Neural progenitor cell (in vitro differentiated cells): ENCODE data around the gene SMARCC2. TPM values are rescaled to one million over a fixed set of nuclear protein-coding genes. Genes with fewer than 3 reads are reported as not detected.

Experiments used
- DNase-seq: peaks from one replicate; pipeline ENCODE4 v3.0.0-alpha.2; 2016; ENCODE audit warnings: low spot score
- H2AFZ ChIP-seq: fragments of 200-600 bp; sonication (generic); replicated peaks from 2 replicates; pipeline ENCODE4 v1.6.1; 2016; ENCODE audit warnings: antibody characterized with exemption
- H3F3A ChIP-seq: fragments of 200-600 bp; sonication (generic); 2 replicates; pipeline ENCODE4 v1.6.1; 2016; ENCODE audit warnings: antibody characterized with exemption, low read depth
- H3K27ac ChIP-seq: fragments of 200-600 bp; sonication (generic); 2 replicates; pipeline ENCODE4 v1.5.1; 2016; ENCODE audit warnings: mild to moderate bottlenecking
- H3K27me3 ChIP-seq: fragments of 200-600 bp; sonication (generic); 2 replicates; pipeline ENCODE4 v1.6.1; 2016; ENCODE audit warnings: mild to moderate bottlenecking, moderate library complexity
- H3K36me3 ChIP-seq: fragments of 200-600 bp; sonication (generic); 2 replicates; pipeline ENCODE4 v1.5.1; 2016
- H3K4me1 ChIP-seq: fragments of 200-600 bp; sonication (generic); 2 replicates; pipeline ENCODE4 v1.6.1; 2016; ENCODE audit warnings: mixed run types
- H3K4me2 ChIP-seq: fragments of 200-600 bp; sonication (generic); 2 replicates; pipeline ENCODE4 v1.6.1; 2016
- H3K4me3 ChIP-seq: fragments of 200-600 bp; sonication (generic); 2 replicates; pipeline ENCODE4 v1.5.1; 2016
- H3K79me2 ChIP-seq: fragments of 200-600 bp; sonication (generic); 2 replicates; pipeline ENCODE4 v1.6.1; 2016; ENCODE audit warnings: low read depth
- H3K9ac ChIP-seq: fragments of 200-600 bp; sonication (generic); 2 replicates; pipeline ENCODE4 v1.6.1; 2016
- H3K9me3 ChIP-seq: fragments of 200-600 bp; sonication (generic); 2 replicates; pipeline ENCODE4 v1.5.1; 2016; ENCODE audit warnings: low read depth
- H4K20me1 ChIP-seq: fragments of 200-600 bp; sonication (generic); 2 replicates; pipeline ENCODE4 v1.6.1; 2016; ENCODE audit warnings: low read depth
- H3K27ac Mint-ChIP-seq: 3 replicates; pipeline ENCODE4 v1.8.0; 2021; ENCODE audit warnings: mixed read lengths
- H3K27me3 Mint-ChIP-seq: 2 replicates; pipeline ENCODE4 v1.8.0; 2022; ENCODE audit warnings: low read depth, mild to moderate bottlenecking, inconsistent platforms, moderate library complexity, mixed read lengths; ENCODE audit not compliant: insufficient read depth
- H3K36me3 Mint-ChIP-seq: 3 replicates; pipeline ENCODE4 v1.8.0; 2021; ENCODE audit warnings: mixed read lengths
- H3K4me1 Mint-ChIP-seq: 3 replicates; pipeline ENCODE4 v1.8.0; 2021; ENCODE audit warnings: mixed read lengths
- H3K4me3 Mint-ChIP-seq: 3 replicates; pipeline ENCODE4 v1.8.0; 2021; ENCODE audit warnings: mild to moderate bottlenecking, moderate library complexity, mixed read lengths
- H3K9me3 Mint-ChIP-seq: 3 replicates; pipeline ENCODE4 v1.8.0; 2020; ENCODE audit warnings: mixed read lengths
- CTCF ChIP-seq: fragments of 200-600 bp; sonication (generic); IDR thresholded peaks from 2 replicates; pipeline ENCODE4 v1.5.1; 2017; ENCODE audit warnings: antibody characterized with exemption, mild to moderate bottlenecking
- EZH2 ChIP-seq: fragments of 200-600 bp; sonication (generic); IDR thresholded peaks from 2 replicates; pipeline ENCODE4 v1.6.1; 2017; ENCODE audit warnings: antibody characterized with exemption, mild to moderate bottlenecking, moderate library complexity
- EZH2phosphoT487 ChIP-seq: fragments of 200-600 bp; sonication (generic); IDR thresholded peaks from 2 replicates; pipeline ENCODE4 v1.6.1; 2017; ENCODE audit warnings: antibody characterized with exemption
- total RNA-seq: library from RNA; depleted of rRNA; stranded (reverse); fragments of >200 nt; gene quantifications from 2 replicates; pipeline ENCODE4 v1.2.3, GENCODE V29; 2015; ENCODE audit warnings: low replicate concordance

Gene SMARCC2
- total RNA-seq, 1 donor from 2014 or later = 103 TPM

- H3K4me3 Mint-ChIP-seq = peak overlapping the region; percentile 98
- H3K4me2 ChIP-seq = peak overlapping the region; percentile 98
- H3K4me3 ChIP-seq = peak overlapping the region; percentile 96
- H2AFZ ChIP-seq = no peak overlapping the region
- H3K9me3 ChIP-seq = no peaks in the 10 kb centered on the region
- peaks cover 12% of the 10 kb centered on the region for H4K20me1 ChIP-seq
- H3K27ac Mint-ChIP-seq = peak overlapping the region; percentile 97
- H3K4me1 Mint-ChIP-seq = peaks cover 36% of the 10 kb centered on the region
- H3K9me3 Mint-ChIP-seq = no peaks in the 10 kb centered on the region
- H3F3A ChIP-seq = peaks cover 36% of the 10 kb centered on the region
- TF ChIP-seq EZH2 (no peak), CTCF (no peak), EZH2phosphoT487 (no peak)
- peaks cover 4% of the 10 kb centered on the region for H3K36me3 Mint-ChIP-seq
- H3K27me3 Mint-ChIP-seq = peaks cover 5% of the 10 kb centered on the region
- no peaks in the 10 kb centered on the region for H3K27me3 ChIP-seq
- no peaks in the 10 kb centered on the region for H3K36me3 ChIP-seq
- no peak for DNase-seq
- peaks cover 22% of the 10 kb centered on the region for H3K4me1 ChIP-seq
- H3K27ac ChIP-seq = peak overlapping the region; percentile 94
- H3K9ac ChIP-seq = peak overlapping the region; percentile 55
- peaks cover 57% of the 10 kb centered on the region for H3K79me2 ChIP-seq
These were observed 33.2 kb upstream of the SMARCC2 start for GRCh38 chr12:56222531-56222895.

- Mint-ChIP-seq H3K4me3 (peak within 1 kb of the TSS; percentile 98), H3K27ac (peak within 1 kb of the TSS; percentile 97), H3K36me3 (peaks cover 5% of the 10 kb centered on the region), H3K4me1 (peaks cover 36% of the 10 kb centered on the region), H3K27me3 (peaks cover 3% of the 10 kb centered on the region), H3K9me3 (no peaks in the 10 kb centered on the region)
- TF ChIP-seq EZH2phosphoT487 (no peak), CTCF (peak; percentile 24)
- Histone ChIP-seq H3K9ac (peak within 1 kb of the TSS; percentile 71), H3F3A (peaks cover 36% of the 10 kb centered on the region), H3K27me3 (no peaks in the 10 kb centered on the region), H3K4me3 (peak within 1 kb of the TSS; percentile 96), H3K9me3 (no peaks in the 10 kb centered on the region), H3K4me1 (peaks cover 22% of the 10 kb centered on the region), H3K79me2 (peaks cover 62% of the 10 kb centered on the region), H3K27ac (peak within 1 kb of the TSS; percentile 94), H2AFZ (peak within 1 kb of the TSS; percentile 55), H4K20me1 (peaks cover 12% of the 10 kb centered on the region), H3K36me3 (no peaks in the 10 kb centered on the region), H3K4me2 (peak within 1 kb of the TSS; percentile 98)
- peak; percentile 98 for DNase-seq
These were observed 32.7 kb upstream of the SMARCC2 start, which contains the start of gene RNF41 for GRCh38 chr12:56221757-56222530. Gene RNF41 (minus strand): TSS chr12:56221922. CDS start chr12:56214047, 7,875 bp downstream.

- no peak for TF ChIP-seq EZH2
- TF ChIP-seq EZH2phosphoT487 = no peak
- TF ChIP-seq CTCF = no peak
These were observed 32.0 kb upstream of the SMARCC2 start for GRCh38 chr12:56221232-56221756.

More at GRCh38 chr12:56221232-56221756, 32.0 kb upstream of the SMARCC2 start:
- H3K4me3 Mint-ChIP-seq = peak overlapping the region; percentile 98
- H3K9me3 Mint-ChIP-seq = peaks cover 2% of the 10 kb centered on the region
- peaks cover 3% of the 10 kb centered on the region for H3K27me3 Mint-ChIP-seq
- peak; percentile 84 for DNase-seq
- peaks cover 36% of the 10 kb centered on the region for H3K4me1 Mint-ChIP-seq
- Histone ChIP-seq H3K9ac (peak overlapping the region; percentile 71), H3K9me3 (no peaks in the 10 kb centered on the region), H3K27ac (peak overlapping the region; percentile 94), H2AFZ (peak overlapping the region; percentile 55), H3K79me2 (peaks cover 69% of the 10 kb centered on the region), H3K36me3 (no peaks in the 10 kb centered on the region), H3K4me3 (peak overlapping the region; percentile 96), H3K27me3 (no peaks in the 10 kb centered on the region), H3F3A (peaks cover 36% of the 10 kb centered on the region), H3K4me2 (peak overlapping the region; percentile 98), H4K20me1 (peaks cover 12% of the 10 kb centered on the region), H3K4me1 (peaks cover 22% of the 10 kb centered on the region)
- H3K36me3 Mint-ChIP-seq = peaks cover 9% of the 10 kb centered on the region
- H3K27ac Mint-ChIP-seq = peak overlapping the region; percentile 97
